Epithelial cell of esophagus (primary cell): ENCODE data around the gene ELMO2.

ENCODE experiments used
- DNase-seq: peaks from one replicate; pipeline ENCODE4 v3.0.0; 2010; ENCODE audit warnings: low read depth
- H3K4me3 ChIP-seq: 2 replicates; pipeline ENCODE4 v1.5.1; 2011; ENCODE audit warnings: mild to moderate bottlenecking, low read length, control low read depth
- CTCF ChIP-seq: IDR thresholded peaks from 2 replicates; pipeline ENCODE4 v1.5.1; 2011; ENCODE audit warnings: low read depth, mild to moderate bottlenecking, low read length, control low read depth, inconsistent platforms; ENCODE audit not compliant: insufficient read depth; ENCODE audit errors: missing control alignments

The ELMO2 gene

GRCh38 chr20:46356195-46357029, 50.0 kb downstream of the ELMO2 start:
- DNase-seq: no peak
- H3K4me3 ChIP-seq: no peak overlapping the region
- no peak for TF ChIP-seq CTCF

- DNase-seq: no peak
- no peak for TF ChIP-seq CTCF
Measured at GRCh38 chr20:46355778-46356177, 50.6 kb downstream of the ELMO2 start.

GRCh38 chr20:46354920-46355654, 51.3 kb downstream of the ELMO2 start:
- TF ChIP-seq CTCF: no peak
- DNase-seq: no peak
- H3K4me3 ChIP-seq: no peak overlapping the region

More at GRCh38 chr20:46355778-46356177, 50.6 kb downstream of the ELMO2 start:
- H3K4me3 ChIP-seq: no peak overlapping the region

GRCh38 chr20:46354207-46354555, 52.2 kb downstream of the ELMO2 start:
- DNase-seq: no peak
- TF ChIP-seq CTCF: no peak
- no peak overlapping the region for H3K4me3 ChIP-seq

GRCh38 chr20:46353500-46354206, 52.8 kb downstream of the ELMO2 start:
- no peak for DNase-seq
- no peak for TF ChIP-seq CTCF
- no peak overlapping the region for H3K4me3 ChIP-seq

GRCh38 chr20:46352370-46352938, 54.0 kb downstream of the ELMO2 start:
- no peak for DNase-seq
- H3K4me3 ChIP-seq: no peak overlapping the region
- no peak for TF ChIP-seq CTCF
